PFSK-1 (cell line): ENCODE measurements around the gene LRRC28.

Experiments
- FOXP2 ChIP-seq: optimal IDR thresholded peaks from 2 replicates; pipeline ENCODE3; 2011; ENCODE audit warnings: borderline replicate concordance, control low read depth, inconsistent platforms; ENCODE audit not compliant: insufficient read depth; ENCODE audit errors: extremely low read length, extremely low read depth
- POLR2AphosphoS5 ChIP-seq: IDR thresholded peaks from 2 replicates; pipeline ENCODE4 v1.6.1; 2012; ENCODE audit warnings: low read depth, mild to moderate bottlenecking, control low read depth, low read length, moderate library complexity
- SIN3A ChIP-seq: IDR thresholded peaks from 2 replicates; pipeline ENCODE4 v1.6.1; 2012; ENCODE audit warnings: mild to moderate bottlenecking, low read length, moderate library complexity, borderline replicate concordance; ENCODE audit not compliant: insufficient read depth
- TAF1 ChIP-seq: IDR thresholded peaks from 2 replicates; pipeline ENCODE4 v1.6.1; 2012; ENCODE audit warnings: low read length, control low read depth, borderline replicate concordance; ENCODE audit not compliant: insufficient read depth
- TF ChIP-seq, protein P1 (sequence below), 2 experiments: IDR thresholded peaks; 2 replicates each; pipeline versions ENCODE4 v1.6.1 to v1.8.0; 2011 to 2012; ENCODE audit warnings: low read depth in 2 of 2, low read length in 2 of 2, control low read depth in 1 of 2, inconsistent platforms in 1 of 2, mild to moderate bottlenecking in 1 of 2, moderate library complexity in 1 of 2; ENCODE audit not compliant: insufficient read depth in 1 of 2

LRRC28 gene

DNA sequence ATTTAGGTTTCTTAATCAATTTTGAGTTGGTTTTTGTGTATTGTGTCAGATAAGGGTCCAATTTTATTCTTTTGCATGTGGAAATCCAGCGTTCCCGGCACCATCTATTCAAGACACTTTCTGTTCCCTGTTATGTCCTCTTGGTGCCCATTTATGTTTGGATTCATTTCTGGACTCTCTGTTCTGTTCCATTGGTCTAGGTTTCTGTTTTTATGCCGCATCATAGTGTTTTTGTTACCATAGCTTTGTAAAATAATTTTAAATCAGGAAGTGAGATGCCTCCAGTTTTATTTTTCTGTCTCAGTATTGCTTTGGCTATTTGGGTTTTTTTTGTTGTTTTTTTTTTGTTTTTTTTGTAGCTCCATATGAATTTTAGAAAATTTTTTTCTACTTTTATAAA is 97.1 kb downstream of the LRRC28 start:
- no peak for TF ChIP-seq POLR2AphosphoS5
- TF ChIP-seq TAF1: no peak
- no peak for TF ChIP-seq SIN3A
- TF ChIP-seq, protein P1, sequence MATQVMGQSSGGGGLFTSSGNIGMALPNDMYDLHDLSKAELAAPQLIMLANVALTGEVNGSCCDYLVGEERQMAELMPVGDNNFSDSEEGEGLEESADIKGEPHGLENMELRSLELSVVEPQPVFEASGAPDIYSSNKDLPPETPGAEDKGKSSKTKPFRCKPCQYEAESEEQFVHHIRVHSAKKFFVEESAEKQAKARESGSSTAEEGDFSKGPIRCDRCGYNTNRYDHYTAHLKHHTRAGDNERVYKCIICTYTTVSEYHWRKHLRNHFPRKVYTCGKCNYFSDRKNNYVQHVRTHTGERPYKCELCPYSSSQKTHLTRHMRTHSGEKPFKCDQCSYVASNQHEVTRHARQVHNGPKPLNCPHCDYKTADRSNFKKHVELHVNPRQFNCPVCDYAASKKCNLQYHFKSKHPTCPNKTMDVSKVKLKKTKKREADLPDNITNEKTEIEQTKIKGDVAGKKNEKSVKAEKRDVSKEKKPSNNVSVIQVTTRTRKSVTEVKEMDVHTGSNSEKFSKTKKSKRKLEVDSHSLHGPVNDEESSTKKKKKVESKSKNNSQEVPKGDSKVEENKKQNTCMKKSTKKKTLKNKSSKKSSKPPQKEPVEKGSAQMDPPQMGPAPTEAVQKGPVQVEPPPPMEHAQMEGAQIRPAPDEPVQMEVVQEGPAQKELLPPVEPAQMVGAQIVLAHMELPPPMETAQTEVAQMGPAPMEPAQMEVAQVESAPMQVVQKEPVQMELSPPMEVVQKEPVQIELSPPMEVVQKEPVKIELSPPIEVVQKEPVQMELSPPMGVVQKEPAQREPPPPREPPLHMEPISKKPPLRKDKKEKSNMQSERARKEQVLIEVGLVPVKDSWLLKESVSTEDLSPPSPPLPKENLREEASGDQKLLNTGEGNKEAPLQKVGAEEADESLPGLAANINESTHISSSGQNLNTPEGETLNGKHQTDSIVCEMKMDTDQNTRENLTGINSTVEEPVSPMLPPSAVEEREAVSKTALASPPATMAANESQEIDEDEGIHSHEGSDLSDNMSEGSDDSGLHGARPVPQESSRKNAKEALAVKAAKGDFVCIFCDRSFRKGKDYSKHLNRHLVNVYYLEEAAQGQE (IDR thresholded peaks at IDR 0.05; ENCODE audit: insufficient read depth in 1 of 2, low read depth in 2 of 2, low read length in 2 of 2): no peak
- no peak for TF ChIP-seq FOXP2

DNA sequence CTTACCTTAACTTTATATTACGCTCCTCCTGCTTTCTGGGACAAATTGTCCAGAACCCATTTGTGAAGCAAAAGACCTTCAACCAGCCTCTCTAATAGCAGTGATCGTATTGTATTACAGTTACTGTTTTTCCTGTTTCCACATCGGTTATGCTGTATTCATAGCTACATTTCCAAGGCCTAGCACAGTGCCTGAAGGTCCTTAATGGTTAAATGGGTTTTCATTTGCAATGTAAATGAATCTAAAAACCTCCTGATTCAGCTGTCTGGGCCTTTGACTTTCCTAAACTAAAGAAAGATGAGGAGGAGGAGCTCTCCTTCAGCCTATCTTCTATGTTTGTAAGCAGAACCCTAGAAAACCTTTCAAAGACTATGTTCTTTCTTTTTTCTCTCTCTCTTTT is 99.1 kb downstream of the LRRC28 start:
- no peak for TF ChIP-seq FOXP2
- TF ChIP-seq, protein P1 (IDR thresholded peaks at IDR 0.05; ENCODE audit: insufficient read depth in 1 of 2, low read depth in 2 of 2, low read length in 2 of 2): no peak
- no peak for TF ChIP-seq POLR2AphosphoS5
- TF ChIP-seq SIN3A: no peak
- TF ChIP-seq TAF1: no peak

DNA sequence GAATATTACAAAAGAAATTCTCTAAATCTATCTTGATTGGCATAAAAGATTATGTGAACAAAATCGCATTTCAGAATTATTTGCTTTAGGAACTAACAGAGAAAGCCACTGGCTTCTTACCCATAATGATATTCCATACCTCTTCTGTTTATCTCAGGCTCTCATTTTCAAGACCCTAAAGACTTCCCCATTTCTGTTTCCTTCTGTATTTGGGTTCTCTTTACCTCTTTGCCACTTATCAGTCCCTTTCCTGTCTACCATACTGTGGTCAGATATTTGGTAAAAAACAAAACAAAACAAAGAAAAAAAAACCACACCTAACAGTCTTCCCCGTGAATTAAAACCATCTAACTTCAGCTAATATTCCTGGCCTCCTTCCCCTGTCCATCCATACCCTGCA is 108.5 kb downstream of the LRRC28 start:
- TF ChIP-seq SIN3A (no peak), POLR2AphosphoS5 (no peak), TAF1 (no peak), FOXP2 (no peak)
- TF ChIP-seq, protein P1 (IDR thresholded peaks at IDR 0.05; ENCODE audit: insufficient read depth in 1 of 2, low read depth in 2 of 2, low read length in 2 of 2): no peak

- TF ChIP-seq, protein P1 (IDR thresholded peaks at IDR 0.05; ENCODE audit: insufficient read depth in 1 of 2, low read depth in 2 of 2, low read length in 2 of 2): no peak
Measured at GRCh38 chr15:99361545-99362185, 110.4 kb downstream of the LRRC28 start.

DNA sequence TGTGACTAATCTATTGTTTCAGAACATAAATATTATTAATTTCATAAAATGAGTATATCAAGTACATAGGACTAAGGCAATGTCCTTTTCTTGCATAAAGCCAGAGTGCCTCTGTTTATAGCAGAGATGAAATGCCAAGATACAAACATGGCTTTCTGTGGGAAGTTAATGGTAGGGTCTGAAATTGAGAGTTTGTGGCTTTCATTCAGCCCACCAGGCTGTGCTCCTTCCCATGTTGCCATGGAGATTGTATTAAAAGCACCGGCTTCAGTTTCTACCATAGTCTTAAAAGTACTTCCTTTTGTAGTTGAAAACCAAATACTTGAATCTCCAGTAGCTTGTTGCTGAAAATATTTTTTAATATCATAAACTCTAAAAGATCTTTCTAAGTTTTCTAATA is 114.0 kb downstream of the LRRC28 start:
- TF ChIP-seq POLR2AphosphoS5 (no peak), TAF1 (no peak), SIN3A (no peak), FOXP2 (no peak)
- TF ChIP-seq, protein P1 (IDR thresholded peaks at IDR 0.05; ENCODE audit: insufficient read depth in 1 of 2, low read depth in 2 of 2, low read length in 2 of 2): no peak
